Activated CD8-positive, alpha-beta T cell treated with anti-CD3 and anti-CD28 coated beads for 36 hours (primary cell): ENCODE data around the gene SFSWAP. TPM values are rescaled to one million over a fixed set of nuclear protein-coding genes. Genes with fewer than 3 reads are reported as not detected.

ENCODE experiments used
- ATAC-seq: fragments of 200-7000 bp; cut with Tn5 transposase; one replicate; pipeline ENCODE4 v1.10.0; 2021; ENCODE audit warnings: mild to moderate bottlenecking, moderate library complexity
- CTCF ChIA-PET: fragments of 350-600 bp; sonication (Branson Sonifier 250); formaldehyde crosslinking; loops from one replicate; lab custom pipeline; 2021; ENCODE audit warnings: antibody characterized with exemption; lab: Charles Lee
- POLR2A ChIA-PET: fragments of 350-600 bp; sonication (Branson Sonifier 250); formaldehyde crosslinking; loops from one replicate; lab custom pipeline; 2021; ENCODE audit warnings: antibody characterized with exemption; lab: Charles Lee
- DNase-seq: peaks from one replicate; pipeline ENCODE4 v3.0.0-alpha.2; 2020
- H3K27ac Mint-ChIP-seq: one replicate; pipeline ENCODE4 v1.8.0; 2021; ENCODE audit warnings: mild to moderate bottlenecking, mixed read lengths
- H3K27me3 Mint-ChIP-seq: one replicate; pipeline ENCODE4 v1.8.0; 2021; ENCODE audit warnings: mixed read lengths
- H3K36me3 Mint-ChIP-seq: one replicate; pipeline ENCODE4 v1.8.0; 2021; ENCODE audit warnings: low read depth, mixed read lengths
- H3K4me1 Mint-ChIP-seq: one replicate; pipeline ENCODE4 v1.8.0; 2021; ENCODE audit warnings: low read depth, mixed read lengths
- H3K4me3 Mint-ChIP-seq: one replicate; pipeline ENCODE4 v1.8.0; 2021; ENCODE audit warnings: mild to moderate bottlenecking, moderate library complexity, mixed read lengths
- H3K9me3 Mint-ChIP-seq: one replicate; pipeline ENCODE4 v1.8.0; 2021; ENCODE audit warnings: mixed read lengths
- intact Hi-C: fragments of 100-400 bp; cut with micrococcal nuclease; formaldehyde crosslinking; loops from one replicate; pipeline ENCODE4 v1.10.0; 2022
- total RNA-seq, 2 experiments: library from RNA; stranded (reverse); gene quantifications; one replicate each; pipeline ENCODE4 v1.2.3, GENCODE V29; 2021
- TF ChIP-seq, protein P1 (sequence below): fragments of 200-600 bp; IDR thresholded peaks from one replicate; pipeline ENCODE4 v1.8.0; 2022; ENCODE audit warnings: antibody characterized with exemption, mild to moderate bottlenecking

Gene SFSWAP
- total RNA-seq, 2 experiments from 2014 or later, result 47.6 to 49.3 TPM

DNA sequence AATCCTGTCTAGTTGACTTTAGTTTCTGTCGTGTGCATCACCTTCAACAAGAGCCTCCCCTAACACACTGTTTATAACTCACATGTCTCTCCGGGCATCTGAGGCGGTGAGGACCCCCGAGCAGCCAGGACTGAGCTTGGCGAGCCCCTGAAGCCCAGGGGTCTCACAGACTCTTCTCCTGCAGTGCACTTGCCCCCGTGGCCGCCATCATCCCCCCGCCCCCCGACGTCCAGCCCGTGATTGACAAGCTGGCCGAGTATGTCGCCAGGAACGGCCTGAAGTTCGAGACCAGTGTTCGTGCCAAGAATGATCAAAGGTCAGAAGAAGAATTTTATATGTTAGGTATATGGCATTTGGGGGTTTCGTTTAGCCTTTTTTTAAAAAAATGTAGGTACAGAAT, 43.3 kb downstream of the SFSWAP start:
- TF ChIP-seq, protein P1, sequence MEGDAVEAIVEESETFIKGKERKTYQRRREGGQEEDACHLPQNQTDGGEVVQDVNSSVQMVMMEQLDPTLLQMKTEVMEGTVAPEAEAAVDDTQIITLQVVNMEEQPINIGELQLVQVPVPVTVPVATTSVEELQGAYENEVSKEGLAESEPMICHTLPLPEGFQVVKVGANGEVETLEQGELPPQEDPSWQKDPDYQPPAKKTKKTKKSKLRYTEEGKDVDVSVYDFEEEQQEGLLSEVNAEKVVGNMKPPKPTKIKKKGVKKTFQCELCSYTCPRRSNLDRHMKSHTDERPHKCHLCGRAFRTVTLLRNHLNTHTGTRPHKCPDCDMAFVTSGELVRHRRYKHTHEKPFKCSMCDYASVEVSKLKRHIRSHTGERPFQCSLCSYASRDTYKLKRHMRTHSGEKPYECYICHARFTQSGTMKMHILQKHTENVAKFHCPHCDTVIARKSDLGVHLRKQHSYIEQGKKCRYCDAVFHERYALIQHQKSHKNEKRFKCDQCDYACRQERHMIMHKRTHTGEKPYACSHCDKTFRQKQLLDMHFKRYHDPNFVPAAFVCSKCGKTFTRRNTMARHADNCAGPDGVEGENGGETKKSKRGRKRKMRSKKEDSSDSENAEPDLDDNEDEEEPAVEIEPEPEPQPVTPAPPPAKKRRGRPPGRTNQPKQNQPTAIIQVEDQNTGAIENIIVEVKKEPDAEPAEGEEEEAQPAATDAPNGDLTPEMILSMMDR, result no peak
- no peaks in the 10 kb centered on the region for H3K9me3 Mint-ChIP-seq
- no peak overlapping the region for H3K4me3 Mint-ChIP-seq
- ChIA-PET POLR2A (no interaction called here), CTCF (interaction anchor here (1.2 to 1.9 kb wide), 7 partner anchors 8 to 76 kb away, joined by 3 to 8 read pairs (median 4); partner anchors contain the start of gene SFSWAP)
- no peak for DNase-seq
- no peak for ATAC-seq
- H3K36me3 Mint-ChIP-seq, result peaks cover 57% of the 10 kb centered on the region
- H3K4me1 Mint-ChIP-seq, result no peaks in the 10 kb centered on the region
- H3K27me3 Mint-ChIP-seq, result no peaks in the 10 kb centered on the region
- no peak overlapping the region for H3K27ac Mint-ChIP-seq
- intact Hi-C loops, result no loop called here

DNA sequence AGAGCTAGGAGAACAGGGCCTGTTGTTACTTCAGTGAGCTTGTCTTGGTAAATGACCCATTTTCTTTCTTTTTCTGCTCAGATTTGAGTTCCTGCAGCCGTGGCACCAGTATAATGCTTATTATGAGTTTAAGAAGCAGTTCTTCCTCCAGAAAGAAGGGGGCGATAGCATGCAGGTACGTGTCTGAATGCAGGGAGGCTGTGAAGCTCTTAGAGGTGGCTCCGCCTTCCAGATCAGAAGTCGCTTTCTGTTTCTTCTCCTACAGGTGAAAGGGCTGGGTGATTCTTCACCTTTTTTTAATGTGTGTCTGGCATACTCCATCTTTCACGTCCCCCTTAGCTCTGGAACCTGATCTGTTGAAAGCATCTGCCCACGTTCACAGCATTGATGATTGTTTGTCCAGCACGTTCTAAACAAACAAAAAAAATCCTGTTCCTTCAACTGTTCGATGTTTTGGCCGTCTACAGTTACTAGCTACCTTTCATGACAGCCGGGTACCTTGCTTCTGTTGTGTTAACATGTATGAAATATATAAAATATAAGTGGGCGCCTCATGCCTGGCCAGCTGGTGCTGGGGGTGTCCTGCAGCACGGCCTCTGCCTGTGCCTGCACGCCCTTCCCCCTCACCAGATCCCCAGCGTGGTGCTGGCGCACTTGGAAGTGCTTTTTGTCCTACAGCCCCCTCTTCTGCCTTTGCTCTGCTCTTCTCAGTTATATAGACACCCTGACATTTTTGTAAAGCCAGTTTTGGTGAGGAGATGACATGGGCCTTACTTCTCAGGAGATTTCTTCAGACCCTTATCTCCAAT, 44.6 kb downstream of the SFSWAP start:
- intact Hi-C loops, result no loop called here
- peak; percentile 92 for ATAC-seq
- Mint-ChIP-seq H3K4me3 (no peak overlapping the region), H3K36me3 (peaks cover 59% of the 10 kb centered on the region), H3K4me1 (no peaks in the 10 kb centered on the region), H3K27ac (peak overlapping the region; percentile 36), H3K9me3 (no peaks in the 10 kb centered on the region), H3K27me3 (no peaks in the 10 kb centered on the region)
- ChIA-PET CTCF (interaction anchor here (1.0 to 1.9 kb wide), 13 partner anchors 9 to 123 kb away, joined by 3 to 10 read pairs (median 4); partner anchors contain the start of gene SFSWAP), POLR2A (no interaction called here)
- peak; percentile 53 for DNase-seq
- TF ChIP-seq, protein P1, result peak; percentile 56

DNA sequence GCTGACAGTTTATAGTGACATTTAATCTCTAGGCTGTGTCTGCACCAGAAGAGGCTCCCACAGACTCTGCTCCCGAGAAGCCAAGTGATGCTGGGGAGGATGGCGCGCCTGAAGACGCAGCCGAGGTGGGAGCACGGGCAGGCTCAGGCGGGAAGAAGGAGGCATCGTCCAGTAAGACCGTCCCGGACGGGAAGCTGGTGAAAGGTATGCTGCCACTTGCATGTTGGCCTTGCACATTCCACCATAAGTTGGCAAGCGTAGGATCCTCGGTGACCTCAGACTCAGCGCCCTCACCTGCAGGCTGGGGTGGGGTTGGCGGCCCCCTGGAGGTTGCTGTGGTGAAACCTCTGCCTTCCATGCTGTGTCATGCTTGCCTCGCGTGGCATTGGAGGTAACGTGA, 45.6 kb downstream of the SFSWAP start:
- ATAC-seq, result no peak
- CTCF ChIA-PET, result interaction anchor here (1.9 kb wide), 1 partner anchor 20 kb away, joined by 10 read pairs; no protein-coding TSS in a partner anchor
- Mint-ChIP-seq H3K27me3 (no peaks in the 10 kb centered on the region), H3K4me1 (no peaks in the 10 kb centered on the region), H3K4me3 (no peak overlapping the region), H3K9me3 (no peaks in the 10 kb centered on the region), H3K27ac (no peak overlapping the region), H3K36me3 (peaks cover 63% of the 10 kb centered on the region)
- POLR2A ChIA-PET, result no interaction called here
- DNase-seq, result no peak
- intact Hi-C loops, result no loop called here
- TF ChIP-seq, protein P1, result no peak

DNA sequence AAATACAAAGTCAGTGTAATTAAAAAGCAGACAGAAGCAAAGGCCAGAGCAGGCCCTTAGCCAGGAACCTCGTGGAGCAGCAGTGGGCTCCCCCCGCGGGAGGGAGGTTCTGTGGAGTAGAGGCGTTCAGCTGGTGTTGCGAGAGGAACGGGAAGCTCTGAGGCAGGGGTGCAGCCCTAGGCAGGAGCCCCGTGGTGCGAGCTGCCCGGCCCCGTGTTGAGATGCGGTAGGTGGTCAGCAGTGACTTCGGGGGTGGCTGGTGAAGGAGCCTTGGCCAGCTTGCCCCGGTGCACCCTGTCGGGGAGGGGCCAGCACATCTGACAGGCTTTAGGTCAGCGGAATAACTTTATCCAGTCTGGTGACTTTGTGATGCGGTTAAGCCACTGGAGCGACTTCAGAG, 46.2 kb downstream of the SFSWAP start:
- Mint-ChIP-seq H3K27me3 (no peaks in the 10 kb centered on the region), H3K4me1 (no peaks in the 10 kb centered on the region), H3K27ac (peak overlapping the region; percentile 38), H3K36me3 (peaks cover 59% of the 10 kb centered on the region), H3K9me3 (no peaks in the 10 kb centered on the region), H3K4me3 (no peak overlapping the region)
- TF ChIP-seq, protein P1, result no peak
- ATAC-seq, result no peak
- DNase-seq, result no peak
- CTCF ChIA-PET, result no interaction called here
- intact Hi-C loops, result no loop called here
- POLR2A ChIA-PET, result no interaction called here

DNA sequence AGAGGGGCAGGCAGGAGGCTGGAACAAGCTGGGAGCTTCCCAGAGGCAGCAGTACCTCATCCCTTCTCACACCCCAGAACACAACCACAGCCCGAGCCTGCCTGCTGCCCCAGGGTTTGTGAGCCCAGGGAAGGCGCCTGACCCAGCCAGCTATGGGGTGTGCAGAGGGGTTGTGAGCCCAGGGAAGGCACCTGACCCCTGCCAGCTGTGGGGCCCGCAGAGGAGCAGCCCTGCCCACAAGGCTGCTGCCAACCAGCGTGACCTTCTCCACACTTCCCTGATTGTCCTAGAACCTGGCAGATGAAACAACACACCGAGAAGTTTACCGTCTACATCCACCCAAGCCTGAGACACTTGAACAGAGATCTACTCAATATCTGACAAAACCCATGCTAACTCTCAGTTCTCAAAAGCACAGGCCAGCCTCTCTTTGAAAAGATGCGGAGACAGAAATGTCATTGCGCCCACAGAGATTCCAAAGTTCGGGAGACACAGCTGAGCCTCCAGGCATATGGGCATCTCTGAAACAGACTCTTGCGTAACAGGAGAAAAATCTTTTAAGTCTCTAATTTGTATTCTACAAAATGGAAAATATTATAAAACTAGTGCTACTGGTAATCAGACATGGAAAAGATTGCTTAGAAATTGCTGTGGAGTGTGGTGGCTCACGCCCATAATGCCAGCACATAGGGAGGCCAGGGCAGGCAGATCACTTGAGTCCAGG, 47.3 kb downstream of the SFSWAP start:
- POLR2A ChIA-PET, result no interaction called here
- no peaks in the 10 kb centered on the region for H3K9me3 Mint-ChIP-seq
- no peak for ATAC-seq
- no peaks in the 10 kb centered on the region for H3K27me3 Mint-ChIP-seq
- H3K36me3 Mint-ChIP-seq, result peaks cover 56% of the 10 kb centered on the region
- no peak overlapping the region for H3K4me3 Mint-ChIP-seq
- TF ChIP-seq, protein P1, result no peak
- DNase-seq, result no peak
- H3K4me1 Mint-ChIP-seq, result no peaks in the 10 kb centered on the region
- intact Hi-C loops, result no loop called here
- no peak overlapping the region for H3K27ac Mint-ChIP-seq
- CTCF ChIA-PET, result no interaction called here
